ACHN (cell line): ENCODE measurements around the gene NUDT16.

Experiments
- DNase-seq: peaks from one replicate; pipeline ENCODE4 v3.0.0-alpha.2; 2015
- in situ Hi-C: cut with HindIII; loops from 2 replicates; pipeline ENCODE4 v1.10.0; 2017; ENCODE audit warnings: low sequenced_read_pairs, low pct_ligation_motif_present, low pct_unique_long_range_greater_than_20kb

NUDT16 gene

DNA sequence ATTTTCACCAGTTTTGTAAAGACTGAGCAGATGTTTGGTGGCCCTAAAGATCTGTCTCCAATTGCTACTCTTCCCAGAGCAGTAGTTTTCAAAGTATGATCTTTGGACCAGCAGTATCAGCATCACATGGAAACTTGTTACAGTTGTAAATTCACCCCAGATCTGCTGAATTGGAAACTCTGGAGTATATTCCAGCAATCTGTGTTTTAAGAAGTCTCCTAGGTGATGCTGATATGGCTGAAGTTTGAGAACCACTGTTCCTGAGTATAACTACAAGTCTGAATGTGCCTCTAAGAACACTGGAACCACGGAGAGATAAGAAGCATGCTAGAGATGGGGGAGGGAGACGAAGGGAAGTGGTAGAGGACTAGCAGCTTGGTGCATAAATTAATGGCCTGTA is 45.7 kb downstream of the NUDT16 start:
- in situ Hi-C loops: no loop called here
- DNase-seq: no peak

DNA sequence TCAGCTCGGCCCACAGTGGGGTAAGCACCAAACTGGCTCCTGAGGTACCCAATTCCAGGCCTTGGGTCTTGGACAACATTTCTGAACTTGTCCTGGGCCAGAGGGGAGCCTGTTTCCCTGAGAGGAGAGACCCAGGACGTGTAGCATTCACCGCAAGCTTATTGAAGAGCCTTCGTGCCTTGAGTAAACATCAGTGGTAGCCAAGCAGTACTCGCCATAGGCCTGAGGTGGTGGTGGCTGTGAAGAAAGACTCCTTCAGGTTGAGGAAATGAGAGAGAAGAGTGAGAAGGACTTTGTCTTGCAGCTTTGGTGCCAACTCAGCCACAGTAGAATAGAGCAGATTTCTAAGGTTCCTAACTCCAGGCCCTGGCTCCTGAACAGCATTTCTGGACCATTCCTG is 50.2 kb downstream of the NUDT16 start:
- in situ Hi-C loops: no loop called here
- DNase-seq: no peak

DNA sequence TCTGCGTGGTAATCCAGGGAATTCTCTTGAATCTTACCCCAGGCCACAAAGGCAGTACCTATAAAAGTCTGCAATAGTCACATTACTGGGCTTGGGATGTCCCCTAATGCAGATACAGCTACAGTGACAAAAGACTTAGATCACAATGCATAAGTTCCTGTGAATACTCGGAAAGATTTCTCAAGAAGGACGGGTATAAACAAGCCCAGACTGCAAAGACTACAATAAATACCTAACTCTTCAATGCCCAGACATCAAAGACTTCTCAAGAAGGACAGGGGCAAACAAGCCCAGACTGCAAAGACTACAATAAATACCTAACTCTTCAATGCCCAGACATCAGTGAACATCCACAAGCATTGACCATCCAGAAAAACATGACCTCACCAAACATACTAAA is 50.9 kb downstream of the NUDT16 start:
- in situ Hi-C loops: no loop called here
- no peak for DNase-seq

DNA sequence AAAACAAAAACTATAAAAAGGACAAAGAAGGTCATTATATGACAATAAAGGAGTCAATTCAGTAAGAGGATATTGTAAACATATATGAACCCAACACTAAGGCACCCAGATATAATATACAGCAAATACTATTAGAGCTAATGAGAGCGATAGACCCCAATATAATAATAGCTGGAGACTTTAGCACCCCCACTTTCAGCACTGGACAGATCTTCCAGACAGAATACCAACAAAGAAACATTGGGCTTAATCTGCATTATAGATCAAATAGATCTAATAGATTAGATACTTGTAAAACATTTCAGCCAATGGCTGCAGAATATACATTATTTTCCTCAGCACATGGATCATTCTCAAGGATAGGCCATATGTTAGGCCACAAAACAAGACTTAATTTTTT is 53.4 kb downstream of the NUDT16 start:
- in situ Hi-C loops: no loop called here

More for the DNA sequence above, 53.4 kb downstream of the NUDT16 start:
- no peak for DNase-seq
